HG03139 (cell line): ENCODE data around the gene TCP10L.
"Not testable (repeated sequence)": the region's sequence is repeated elsewhere in the genome, so short reads cannot be mapped to it uniquely, and the experiment has no call there.

ENCODE experiments used
- ATAC-seq: cut with Tn5 transposase; IDR thresholded peaks from one replicate; pipeline ENCODE4 v1.9.1; 2021; ENCODE audit not compliant: unreplicated experiment

The TCP10L gene

DNA sequence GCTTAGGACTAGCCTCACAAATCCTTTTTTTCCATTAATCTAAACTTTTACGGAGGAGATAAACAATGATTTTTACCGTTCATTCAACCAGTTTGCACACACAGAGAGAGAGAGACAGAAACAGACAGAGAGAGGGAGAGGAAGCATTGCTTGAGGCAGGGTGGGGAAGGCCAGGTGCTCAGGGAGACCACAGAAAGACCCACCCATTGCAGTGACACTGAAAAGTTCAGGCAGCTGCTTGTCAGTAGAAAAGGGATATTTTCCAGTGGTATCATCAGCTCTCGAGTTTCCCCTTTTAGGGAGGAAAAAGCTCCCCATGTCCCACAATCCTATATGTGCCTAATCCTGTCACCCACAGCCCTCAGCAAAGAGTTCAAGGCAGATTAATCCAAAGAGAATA, 27.2 kb downstream of the TCP10L start:
- no peak for ATAC-seq

DNA sequence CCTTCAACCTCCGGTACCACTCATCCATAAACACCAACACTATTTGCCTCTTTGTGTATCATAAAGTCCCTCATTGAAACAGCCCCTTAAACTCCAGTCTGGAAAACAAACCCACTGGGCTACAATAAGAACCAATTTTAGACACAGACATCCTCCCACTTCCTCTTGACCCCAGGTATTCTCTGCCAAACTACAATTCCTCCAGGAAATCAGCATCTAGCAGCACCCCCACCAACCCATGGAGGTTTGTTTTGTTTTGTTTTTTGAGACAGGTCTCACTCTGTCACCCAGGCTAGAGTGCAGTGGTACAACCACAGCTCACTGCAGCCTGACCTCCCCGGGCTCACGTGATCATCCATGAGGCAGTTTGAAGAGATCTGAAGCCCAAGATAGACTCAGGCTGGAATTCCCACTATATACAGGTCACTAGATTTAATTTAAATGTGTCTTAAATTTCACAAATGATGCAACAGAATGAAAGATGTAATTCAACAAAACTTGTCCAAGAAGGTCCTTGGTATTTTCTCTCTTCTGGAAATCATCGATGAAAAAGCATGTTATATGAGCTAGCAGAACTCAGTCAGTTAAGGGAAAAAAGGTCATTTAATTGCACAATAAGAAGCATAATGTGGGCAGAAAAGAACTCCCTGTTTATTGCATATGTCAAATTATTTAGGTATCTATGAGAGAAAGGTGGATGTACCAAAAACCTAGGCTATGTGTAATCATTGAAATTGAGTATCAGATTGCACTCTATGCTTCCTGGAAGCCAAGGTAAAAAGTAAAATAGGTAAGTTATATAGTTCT, 30.3 kb downstream of the TCP10L start:
- ATAC-seq, result no peak

DNA sequence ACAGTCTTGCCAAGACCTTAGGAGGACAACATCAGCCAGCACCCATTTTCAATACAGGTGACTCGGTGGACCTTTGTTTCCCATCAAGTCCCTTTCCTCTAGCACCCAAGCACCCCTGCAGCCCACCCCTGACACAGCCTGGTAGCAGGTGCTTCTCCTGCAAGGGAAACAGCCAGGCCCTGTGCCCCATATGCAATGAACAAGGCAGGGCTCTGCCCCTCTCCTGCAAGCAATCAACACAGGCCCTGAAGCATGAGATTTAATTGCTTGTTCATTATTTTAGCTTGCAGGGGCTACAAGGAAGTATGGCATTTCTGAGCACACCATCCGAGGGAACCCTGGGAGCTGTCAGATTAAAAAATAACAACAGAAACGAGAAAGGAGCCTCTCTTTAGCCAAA, 35.4 kb downstream of the TCP10L start:
- ATAC-seq, result no peak

DNA sequence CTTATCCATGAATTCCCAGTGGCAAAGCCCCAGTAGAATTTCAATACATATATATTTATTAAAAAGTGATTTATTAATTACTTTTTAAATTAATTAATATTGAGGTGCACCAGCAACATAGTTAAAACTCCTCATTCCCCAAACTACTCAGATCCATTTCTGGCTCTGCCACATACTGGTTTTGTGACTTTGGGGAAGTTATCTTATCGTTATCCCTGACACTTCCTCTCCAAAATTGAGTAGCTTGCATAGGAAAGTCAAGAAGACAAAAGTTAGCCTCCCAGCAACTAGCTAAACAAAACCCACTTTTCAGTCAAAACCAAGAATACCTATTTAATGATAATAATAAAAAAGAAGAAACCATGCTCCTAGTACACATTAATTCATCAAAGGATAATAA, 35.9 kb downstream of the TCP10L start:
- ATAC-seq, result no peak

DNA sequence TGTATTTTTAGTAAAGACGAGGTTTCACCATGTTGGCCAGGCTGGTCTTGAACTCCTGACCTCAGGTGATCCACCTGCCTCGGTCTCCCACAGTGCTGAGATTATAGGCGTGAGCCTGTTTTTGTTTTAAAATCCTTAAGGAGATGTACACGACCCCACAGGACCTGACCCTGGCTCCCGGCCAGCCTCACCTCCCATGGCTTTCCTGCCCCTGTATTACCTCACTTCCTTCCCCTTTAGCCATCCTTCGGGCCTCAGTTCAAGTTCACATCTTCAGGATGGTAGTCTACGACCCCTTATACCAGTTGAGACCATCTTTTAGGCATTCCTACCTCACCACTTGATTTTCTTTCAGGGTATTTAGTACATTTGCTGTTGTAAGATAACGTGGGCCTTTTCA, 36.3 kb downstream of the TCP10L start:
- ATAC-seq, result no peak

DNA sequence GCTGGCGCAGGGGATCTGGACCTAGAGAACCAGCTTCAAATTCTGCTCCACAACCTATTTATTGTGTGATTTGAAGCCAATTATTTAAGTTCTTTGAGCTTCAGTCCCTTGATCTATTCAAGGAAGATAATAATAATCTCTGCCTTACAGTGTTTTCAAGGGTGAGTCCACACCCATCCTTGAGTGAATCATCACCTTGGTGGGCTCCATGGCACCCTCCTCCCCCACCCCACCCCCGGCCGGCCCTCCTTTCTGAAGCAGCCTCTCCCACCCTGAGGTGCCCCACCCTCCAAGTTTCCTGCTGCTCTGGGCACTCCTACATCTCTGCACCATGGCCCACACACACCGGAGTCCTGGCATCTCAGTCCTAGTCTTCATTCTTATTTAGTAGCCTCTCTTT, 38.3 kb downstream of the TCP10L start:
- ATAC-seq, result no peak

DNA sequence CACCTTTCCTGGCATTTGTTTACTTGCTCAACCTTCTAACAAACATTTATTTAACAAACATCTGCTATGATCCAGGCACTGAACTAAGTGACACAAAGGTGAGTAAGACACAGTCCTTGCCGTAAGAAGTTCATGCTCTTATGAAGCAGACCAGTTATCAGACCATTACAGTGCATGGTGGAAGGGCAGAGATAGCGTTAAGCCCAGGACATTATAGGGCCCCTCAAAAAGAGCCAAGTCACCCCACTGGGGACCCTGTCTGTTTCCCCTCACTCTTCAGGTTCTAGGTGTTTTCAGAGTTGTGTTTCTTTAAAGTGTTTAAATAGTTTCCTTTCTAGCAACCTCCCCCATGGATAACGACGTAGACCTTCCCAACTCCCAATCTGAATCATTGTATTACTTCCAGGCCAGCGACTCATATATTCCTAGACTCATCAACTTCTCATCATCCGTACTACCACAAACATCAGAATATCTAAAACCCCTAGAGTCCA, 39.3 kb downstream of the TCP10L start:
- ATAC-seq, result no peak

DNA sequence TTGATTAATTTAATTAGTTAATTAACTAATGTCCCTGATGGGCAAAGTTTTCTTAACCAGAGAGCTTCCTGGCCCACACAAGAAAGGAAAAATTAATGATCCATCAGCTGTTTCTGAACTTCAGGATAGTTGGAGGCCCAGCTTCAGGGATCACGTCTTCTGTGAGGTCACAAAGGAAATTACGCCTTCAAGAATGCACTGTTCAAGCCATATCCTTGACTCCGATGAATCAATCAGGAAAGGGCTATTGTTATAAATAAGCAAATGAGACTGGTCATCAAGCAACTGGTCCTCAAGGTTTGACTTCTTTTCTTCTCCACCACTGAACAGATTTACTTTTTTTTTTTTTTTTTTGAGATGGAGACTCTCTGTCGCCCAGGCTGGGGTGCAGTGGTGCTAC, 40.6 kb downstream of the TCP10L start:
- no peak for ATAC-seq

DNA sequence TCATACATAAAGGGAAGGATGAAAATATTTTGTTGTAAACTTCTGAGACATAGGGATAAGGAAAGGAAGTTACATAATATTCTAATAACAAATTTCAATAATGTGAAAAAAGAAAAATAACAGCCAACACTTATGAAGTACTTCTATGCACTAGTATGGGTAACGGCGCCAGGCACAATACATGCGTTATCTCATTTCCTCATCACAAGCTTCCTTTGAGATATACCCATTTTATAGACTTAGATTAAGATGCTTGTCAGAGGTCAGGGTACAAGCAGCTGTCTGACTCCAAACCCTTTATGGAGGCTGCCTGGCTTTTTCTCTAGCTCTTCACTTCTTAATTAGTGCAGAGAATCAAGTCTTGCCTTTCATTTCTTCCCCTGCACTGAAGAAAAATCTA, 41.3 kb downstream of the TCP10L start:
- no peak for ATAC-seq

DNA sequence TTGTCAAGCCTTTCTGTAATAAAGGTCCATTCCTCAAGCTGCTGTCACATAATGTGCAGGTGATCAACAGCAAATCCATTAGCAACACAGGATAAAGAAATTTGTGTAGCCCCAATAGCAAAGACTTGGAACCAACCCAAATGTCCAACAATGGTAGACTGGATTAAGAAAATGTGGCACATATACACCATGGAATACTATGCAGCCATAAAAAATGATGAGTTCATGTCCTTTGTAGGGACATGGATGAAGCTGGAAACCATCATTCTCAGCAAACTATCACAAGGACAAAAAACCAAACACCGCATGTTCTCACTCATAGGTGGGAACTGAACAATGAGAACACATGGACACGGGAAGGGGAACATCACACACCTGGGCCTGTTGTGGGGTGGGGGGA, 42.3 kb downstream of the TCP10L start:
- not testable (repeated sequence) for ATAC-seq

DNA sequence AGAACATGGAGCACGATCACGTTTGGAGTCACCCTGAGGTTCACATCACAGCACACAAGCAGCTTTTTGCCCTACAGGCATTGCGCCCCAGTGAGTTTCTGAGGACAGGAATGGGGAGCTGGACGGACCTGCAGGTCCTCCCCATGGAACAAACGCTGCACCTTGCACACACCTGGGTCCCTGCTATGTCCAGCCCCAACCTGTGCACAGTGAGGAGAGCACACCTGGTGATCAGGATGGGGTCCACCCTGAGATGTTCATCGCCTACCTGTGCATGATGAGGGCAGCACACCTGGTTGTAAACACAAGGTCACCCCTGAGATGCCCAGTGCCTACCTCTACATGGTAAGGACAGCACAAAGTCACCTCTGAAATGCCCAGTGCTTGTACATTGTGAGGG, 45.9 kb downstream of the TCP10L start:
- no peak for ATAC-seq

DNA sequence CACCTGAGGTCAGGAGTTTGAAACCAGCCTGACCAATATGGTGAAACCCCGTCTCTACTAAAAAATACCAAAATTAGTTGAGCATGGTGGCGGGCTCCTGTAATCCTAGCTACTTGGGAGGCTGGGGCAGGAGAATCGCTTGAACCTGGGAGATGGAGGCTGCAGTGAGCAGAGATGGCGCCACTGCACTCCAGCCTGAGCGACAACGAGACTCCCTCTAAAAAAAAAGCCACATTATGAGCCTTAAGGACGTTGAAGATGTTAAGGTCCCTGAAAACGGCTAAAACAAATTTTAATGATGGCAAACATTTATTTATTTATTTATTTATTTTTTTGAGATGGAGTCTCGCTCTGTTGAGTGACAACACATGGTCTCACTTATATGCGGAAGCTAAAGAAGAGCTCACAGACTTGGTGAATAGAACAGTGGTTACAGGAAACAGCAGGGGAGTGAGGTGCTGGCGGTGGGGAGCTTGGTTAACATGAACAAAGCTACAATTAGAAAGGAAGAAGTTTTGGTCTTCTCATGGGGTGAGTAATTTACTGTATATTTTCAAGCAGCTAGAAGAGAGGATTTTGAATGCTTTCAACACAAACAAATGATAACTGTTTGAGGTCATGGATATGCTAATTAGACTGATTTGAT, 47.1 kb downstream of the TCP10L start:
- ATAC-seq, result no peak

DNA sequence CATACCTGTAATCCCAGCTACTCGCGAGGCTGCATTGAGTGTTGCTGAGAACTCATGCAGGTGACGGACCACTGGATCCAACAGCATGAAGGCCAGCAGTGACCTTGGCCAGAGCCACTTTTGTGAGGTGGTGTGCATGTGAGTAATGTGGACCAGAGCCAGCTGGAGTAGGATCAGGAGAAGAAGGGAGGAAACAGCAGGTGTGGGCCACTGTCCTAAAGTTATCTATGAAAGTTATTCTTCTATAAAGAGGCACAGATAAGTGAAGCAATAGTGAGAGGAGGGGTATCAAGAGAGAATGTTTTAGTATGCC, 47.8 kb downstream of the TCP10L start:
- ATAC-seq, result no peak

DNA sequence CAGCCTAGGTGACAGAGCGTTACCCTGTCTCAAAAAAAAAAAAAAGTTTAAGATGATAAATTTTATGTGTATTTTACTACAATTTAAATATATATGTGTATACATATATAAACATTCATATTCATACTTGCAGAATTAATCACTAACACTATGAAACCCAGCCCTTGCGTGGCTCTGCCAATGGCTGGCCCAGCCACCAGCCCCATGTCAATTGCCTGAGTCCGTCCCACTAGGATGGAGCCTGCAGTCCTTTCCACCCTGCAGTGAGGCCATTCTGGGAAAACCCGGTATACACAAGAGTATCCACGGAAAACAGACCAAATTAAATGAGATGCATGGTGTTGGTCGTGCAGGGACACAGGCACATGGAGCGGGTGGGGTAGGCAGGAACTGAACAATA, 49.7 kb downstream of the TCP10L start:
- no peak for ATAC-seq

DNA sequence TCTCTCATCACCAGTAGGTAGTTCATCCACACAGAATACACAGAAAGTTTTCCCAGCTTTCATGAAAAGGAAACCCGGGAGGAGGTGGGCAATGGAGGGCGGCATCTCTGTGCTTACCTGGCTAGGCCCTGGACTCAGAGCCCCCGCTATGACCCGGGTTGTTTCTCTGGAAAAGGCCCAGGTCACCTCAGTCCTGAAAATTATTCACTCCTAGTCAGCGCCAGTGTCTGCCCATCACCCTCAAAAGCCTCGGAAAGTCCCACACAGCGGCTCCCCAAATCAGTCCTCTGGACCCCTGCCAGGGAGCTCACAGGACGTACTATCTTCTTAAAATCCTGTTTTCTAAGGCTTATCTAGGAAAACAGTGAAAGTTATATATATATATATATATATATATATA, 51.2 kb downstream of the TCP10L start:
- no peak for ATAC-seq

DNA sequence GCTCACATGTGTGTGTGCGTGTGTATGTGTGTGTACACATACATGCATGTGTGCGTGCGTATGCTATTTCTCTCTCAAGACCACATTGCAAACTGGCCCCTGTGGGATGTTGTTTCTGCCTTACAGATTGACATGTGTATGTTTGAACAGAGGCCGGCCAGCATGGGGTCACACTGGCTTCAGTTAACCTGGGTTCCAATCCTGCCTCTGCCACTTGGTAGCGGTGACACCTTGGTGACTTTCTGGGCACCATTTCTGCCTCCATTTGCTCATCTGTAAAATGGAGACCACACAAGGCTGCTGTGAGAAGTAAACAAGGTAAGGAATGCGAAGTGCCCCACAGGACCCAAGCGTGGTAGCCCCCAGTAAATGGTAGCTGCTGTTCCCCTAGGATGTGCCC, 51.7 kb downstream of the TCP10L start:
- ATAC-seq, result no peak

DNA sequence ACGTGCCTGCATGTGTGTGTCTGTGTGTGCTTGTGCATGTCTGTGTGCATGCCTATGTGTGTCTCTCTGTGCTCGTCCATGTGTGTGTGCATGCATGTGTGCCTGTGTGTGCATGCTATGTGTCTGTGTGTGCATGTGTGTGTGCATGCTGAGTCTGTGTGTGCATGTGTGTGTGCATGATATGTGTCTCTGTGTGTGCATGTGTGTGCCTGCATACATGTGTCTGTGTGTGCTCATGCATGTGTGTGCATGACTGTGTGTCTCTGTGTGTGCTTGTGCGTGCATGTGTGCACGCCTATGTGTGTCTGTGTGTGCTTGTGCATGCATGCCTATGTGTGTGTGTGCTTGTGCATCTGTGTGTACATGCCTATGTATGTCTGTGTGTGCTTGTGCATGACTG, 52.3 kb downstream of the TCP10L start:
- ATAC-seq, result no peak

DNA sequence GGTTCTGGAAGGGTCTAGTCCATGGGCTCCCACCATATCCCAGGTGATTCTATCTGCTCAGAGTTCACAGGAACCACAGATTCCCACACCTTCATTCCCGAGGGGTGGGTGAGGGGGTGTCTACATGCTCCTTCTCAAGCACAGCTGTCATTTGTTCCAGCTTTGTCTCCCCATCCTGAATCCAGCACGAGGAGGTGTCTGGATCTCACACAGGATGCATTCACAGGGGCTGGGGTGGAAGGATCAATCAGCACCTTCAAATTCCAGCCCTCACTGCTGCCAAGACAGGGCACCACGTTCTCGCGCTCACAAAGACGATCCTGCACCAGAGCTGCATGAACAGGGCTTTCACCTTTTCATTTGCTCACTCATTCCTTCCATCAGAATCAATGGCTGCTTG, 52.7 kb downstream of the TCP10L start:
- ATAC-seq, result no peak

DNA sequence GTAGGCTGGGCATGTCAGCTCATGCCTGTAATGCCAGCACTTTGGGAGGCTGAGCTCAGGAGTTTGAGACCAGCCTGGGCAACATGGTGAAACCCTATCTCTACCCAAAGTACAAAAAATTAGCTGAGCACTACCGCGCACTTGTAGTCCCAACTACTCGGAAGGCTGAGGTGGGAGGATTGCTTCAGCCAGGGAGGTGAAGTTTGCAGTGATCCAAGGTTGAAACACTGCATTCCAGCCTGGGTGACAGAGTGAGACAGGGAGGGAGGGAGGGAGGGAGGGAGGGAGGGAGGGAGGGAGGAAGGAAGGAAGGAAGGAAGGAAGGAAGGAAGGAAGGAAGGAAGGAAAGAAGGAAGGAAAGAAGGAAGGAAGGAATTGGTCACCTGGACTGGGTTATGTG, 53.8 kb downstream of the TCP10L start:
- not testable (repeated sequence) for ATAC-seq

DNA sequence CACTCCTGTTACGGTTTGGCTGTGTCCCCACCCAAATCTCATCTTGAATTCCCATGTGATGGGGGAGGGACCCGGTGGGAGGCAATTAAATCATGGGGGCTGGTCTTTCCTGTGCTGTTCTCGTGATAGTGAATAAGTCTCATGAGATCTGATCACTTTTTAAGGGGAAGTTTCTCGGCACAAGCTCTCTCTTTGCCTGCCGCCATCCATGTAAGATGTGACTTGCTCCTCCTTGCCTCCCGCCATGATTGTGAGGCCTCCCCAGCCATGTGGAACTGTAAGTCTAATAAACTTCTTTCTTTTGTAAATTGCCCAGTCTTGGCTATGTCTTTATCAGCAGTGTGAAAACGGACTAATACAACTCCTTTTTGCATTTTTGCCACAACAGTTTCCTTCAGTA, 54.5 kb downstream of the TCP10L start:
- not testable (repeated sequence) for ATAC-seq

DNA sequence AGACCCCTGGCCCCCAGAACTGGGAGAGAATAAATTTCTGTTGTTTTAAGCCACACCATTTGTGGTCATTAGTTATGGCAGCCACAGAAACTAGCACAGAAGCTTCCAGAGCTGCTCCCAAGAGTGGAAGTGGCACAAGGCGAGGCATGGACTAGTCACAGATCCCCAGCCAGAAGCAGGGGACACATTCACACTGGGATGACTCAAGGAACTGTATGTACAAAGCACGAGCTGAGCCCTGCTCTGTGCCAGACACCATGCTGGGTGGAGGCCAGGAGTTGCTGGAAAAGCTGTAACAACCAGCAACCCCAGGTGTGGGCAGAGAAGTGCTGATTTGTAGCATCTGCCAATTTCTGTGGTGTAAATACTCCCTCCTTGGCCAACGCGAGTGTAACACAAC, 55.6 kb downstream of the TCP10L start:
- no peak for ATAC-seq

DNA sequence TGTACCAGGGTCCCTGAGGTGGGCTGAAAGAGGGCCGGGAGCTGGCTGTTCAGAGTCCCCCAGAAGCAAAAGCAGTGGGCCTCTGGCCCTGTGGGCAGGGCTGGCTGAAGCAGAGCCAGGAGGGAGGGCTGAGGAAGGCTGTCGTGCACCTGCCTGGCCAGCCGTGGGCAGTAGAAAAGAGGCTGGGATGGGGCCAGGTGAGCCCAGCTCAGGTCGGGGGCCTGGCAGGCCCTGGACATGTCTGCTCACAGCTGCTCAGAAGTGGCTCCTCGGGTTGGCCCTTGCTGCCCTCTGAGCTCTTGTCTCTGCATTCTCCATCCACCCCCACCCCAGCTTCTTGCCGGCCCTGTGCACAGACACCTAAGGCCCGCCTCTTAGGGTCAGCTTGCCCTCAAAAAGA, 60.0 kb downstream of the TCP10L start:
- ATAC-seq, result no peak
